IMR-90 (cell line): Measurements from ENCODE around the gene B4GALNT2. TPM values are rescaled to one million over a fixed set of nuclear protein-coding genes. Genes with fewer than 3 reads are reported as not detected.

Source experiments
- ATAC-seq: fragments of 200-7000 bp; cut with Tn5 transposase; 2 replicates; pipeline ENCODE4 v1.9.1; 2020; ENCODE audit warnings: low read depth, mild to moderate bottlenecking, moderate library complexity
- BruUV-seq: library from RNA; stranded (reverse); fragments of 400-500 nt; replicated peaks from 2 replicates; lab custom pipeline; 2021; lab: Mats Ljungman, UMichigan
- CTCF ChIA-PET: fragments of 300-600 bp; formaldehyde crosslinking; extraction: SDS; loops from one replicate; lab custom pipeline; 2021; ENCODE audit warnings: antibody characterized with exemption; lab: Yijun Ruan, JAX
- POLR2A ChIA-PET: fragments of 300-600 bp; sonication (Branson Sonifier 250); formaldehyde crosslinking; loops from one replicate; lab custom pipeline; 2022; ENCODE audit warnings: antibody characterized with exemption; ENCODE audit not compliant: unreplicated experiment; lab: Charles Lee
- DNase-seq: peaks from one replicate; pipeline ENCODE4 v3.0.0; 2013
- H2AFZ ChIP-seq: replicated peaks from 2 replicates; pipeline ENCODE3; 2013; ENCODE audit warnings: low read length, mild to moderate bottlenecking; ENCODE audit not compliant: poor library complexity
- H2AK5ac ChIP-seq: 2 replicates; pipeline ENCODE4 v1.6.1; 2013; ENCODE audit warnings: low read depth, low read length, inconsistent platforms
- H2AK9ac ChIP-seq: replicated peaks from 2 replicates; pipeline ENCODE3; 2013; ENCODE audit warnings: mild to moderate bottlenecking, low read depth, low read length, moderate library complexity; ENCODE audit not compliant: poor library complexity
- H2BK120ac ChIP-seq: 2 replicates; pipeline ENCODE4 v1.6.1; 2013; ENCODE audit warnings: low read depth, low read length, inconsistent platforms
- H2BK15ac ChIP-seq: 3 replicates; pipeline ENCODE4 v1.6.1; 2013; ENCODE audit warnings: low read depth, low read length, inconsistent platforms
- H2BK20ac ChIP-seq: 2 replicates; pipeline ENCODE4 v1.6.1; 2013; ENCODE audit warnings: low read depth, mild to moderate bottlenecking, inconsistent platforms, low read length, moderate library complexity
- H2BK5ac ChIP-seq: 2 replicates; pipeline ENCODE4 v1.6.1; 2013; ENCODE audit warnings: mild to moderate bottlenecking, low read depth, low read length, inconsistent platforms; ENCODE audit not compliant: poor library complexity, severe bottlenecking
- H3K14ac ChIP-seq: replicated peaks from 2 replicates; pipeline ENCODE4 v1.6.1; 2013; ENCODE audit warnings: low read depth, low read length, inconsistent platforms
- H3K18ac ChIP-seq: 2 replicates; pipeline ENCODE4 v1.6.1; 2013; ENCODE audit warnings: low read depth, low read length, control low read depth
- H3K23ac ChIP-seq: 2 replicates; pipeline ENCODE4 v1.6.1; 2013; ENCODE audit warnings: low read depth, low read length, inconsistent platforms
- H3K27ac ChIP-seq: 2 replicates; pipeline ENCODE4 v1.5.1; 2013; ENCODE audit warnings: mild to moderate bottlenecking, control low read depth, low read length; ENCODE audit not compliant: insufficient read depth
- H3K27me3 ChIP-seq: 2 replicates; pipeline ENCODE4 v1.6.1; 2013; ENCODE audit warnings: low read length; ENCODE audit not compliant: control insufficient read depth, insufficient read depth
- H3K36me3 ChIP-seq: 2 replicates; pipeline ENCODE4 v1.6.1; 2013; ENCODE audit warnings: low read length, mixed read lengths; ENCODE audit not compliant: control insufficient read depth, insufficient read depth
- H3K4ac ChIP-seq: 2 replicates; pipeline ENCODE4 v1.6.1; 2013; ENCODE audit warnings: low read depth, low read length, inconsistent platforms
- H3K4me1 ChIP-seq: 2 replicates; pipeline ENCODE4 v1.6.1; 2013; ENCODE audit warnings: low read length, mixed read lengths; ENCODE audit not compliant: control insufficient read depth, insufficient read depth
- H3K4me2 ChIP-seq: 2 replicates; pipeline ENCODE4 v1.6.1; 2013; ENCODE audit warnings: low read depth, mild to moderate bottlenecking, control low read depth, low read length, moderate library complexity
- H3K4me3 ChIP-seq: 2 replicates; pipeline ENCODE4 v1.5.1; 2013; ENCODE audit warnings: low read depth, mild to moderate bottlenecking, control low read depth, low read length, moderate library complexity; ENCODE audit not compliant: insufficient read depth
- H3K56ac ChIP-seq: 2 replicates; pipeline ENCODE4 v1.6.1; 2013; ENCODE audit warnings: low read length, inconsistent platforms; ENCODE audit not compliant: insufficient read depth; ENCODE audit errors: extremely low read depth
- H3K79me1 ChIP-seq, 2 experiments: 2 replicates each; pipeline ENCODE4 v1.6.1; 2013; ENCODE audit warnings: low read length in 2 of 2, inconsistent platforms in 1 of 2, low read depth in 1 of 2
- H3K9ac ChIP-seq: 2 replicates; pipeline ENCODE4 v1.6.1; 2013; ENCODE audit warnings: low read depth, low read length, control low read depth
- H3K9me1 ChIP-seq: 2 replicates; pipeline ENCODE4 v1.6.1; 2013; ENCODE audit warnings: low read length, inconsistent platforms; ENCODE audit not compliant: insufficient read depth
- H3K9me3 ChIP-seq: 2 replicates; pipeline ENCODE4 v1.6.1; 2013; ENCODE audit warnings: low read length; ENCODE audit not compliant: control insufficient read depth, insufficient read depth
- H4K20me1 ChIP-seq: 2 replicates; pipeline ENCODE4 v1.6.1; 2013; ENCODE audit warnings: low read length, inconsistent platforms; ENCODE audit not compliant: insufficient read depth
- H4K5ac ChIP-seq: 2 replicates; pipeline ENCODE4 v1.6.1; 2013; ENCODE audit warnings: mild to moderate bottlenecking, low read depth, low read length, control low read depth
- H4K8ac ChIP-seq, 2 experiments: 2 replicates each; pipeline ENCODE4 v1.6.1; 2013; ENCODE audit warnings: low read depth in 2 of 2, low read length in 2 of 2, control low read depth in 1 of 2, inconsistent platforms in 1 of 2
- H4K91ac ChIP-seq: 2 replicates; pipeline ENCODE4 v1.6.1; 2013; ENCODE audit warnings: low read depth, low read length, inconsistent platforms; ENCODE audit not compliant: insufficient read depth
- POLR2A ChIP-seq: IDR thresholded peaks from 2 replicates; pipeline ENCODE4 v1.6.1; 2012; ENCODE audit warnings: mild to moderate bottlenecking, low read depth, low read length
- RCOR1 ChIP-seq: IDR thresholded peaks from 2 replicates; pipeline ENCODE4 v1.6.1; 2012; ENCODE audit warnings: mild to moderate bottlenecking, low read length, improper control_type of control experiment; ENCODE audit not compliant: insufficient replicate concordance
- dilution Hi-C: fragments of 300-500 bp; cut with HindIII; formaldehyde crosslinking; loops from one replicate; pipeline ENCODE4 v1.14.3; 2018; ENCODE audit warnings: low sequenced_read_pairs; ENCODE audit not compliant: unreplicated experiment
- in situ Hi-C: fragments of 300-500 bp; cut with MboI; formaldehyde crosslinking; loops from 3 replicates; pipeline ENCODE4 v1.14.3; 2019; ENCODE audit warnings: low sequenced_read_pairs, inconsistent platforms, mixed read lengths
- intact Hi-C: fragments of 100-400 bp; cut with micrococcal nuclease; formaldehyde crosslinking; loops from 2 replicates; pipeline ENCODE4 v1.10.0; 2022
- polyA plus RNA-seq, 3 experiments: library from polyadenylated mRNA; depleted of rRNA; stranded (reverse); fragments of >200 nt; gene quantifications; 2 replicates each; pipeline ENCODE4 v1.2.3, GENCODE V29; 2012; ENCODE audit warnings: low replicate concordance in 1 of 3
- total RNA-seq: library from RNA; depleted of rRNA; stranded (reverse); fragments of >200 nt; gene quantifications from 2 replicates; pipeline ENCODE4 v1.2.3, GENCODE V29; 2012

The B4GALNT2 gene
- total and polyA plus RNA-seq, 2 of the 4 experiments (the other 2 are of a cell fraction) = not detected

DNA sequence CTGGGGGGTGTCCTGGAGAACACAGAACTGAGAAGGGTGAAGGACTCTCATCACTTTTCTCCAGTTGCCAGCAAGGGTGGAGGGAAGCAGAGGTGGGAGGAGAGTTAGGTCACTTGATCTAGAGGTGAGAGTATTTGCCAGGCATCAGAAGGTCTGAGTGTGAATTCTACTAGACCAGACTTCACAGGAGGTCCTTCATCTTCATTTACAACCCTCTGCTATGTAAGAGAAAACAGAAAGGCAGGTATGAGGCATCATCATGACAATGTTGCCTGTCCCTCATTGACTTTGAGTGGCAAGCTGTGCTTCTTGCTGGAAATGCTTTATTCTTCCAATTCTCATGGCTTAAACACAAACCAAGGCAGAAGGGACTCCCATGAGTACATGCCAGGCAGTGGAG, 45.9 kb upstream of the B4GALNT2 start:
- H3K27me3 ChIP-seq = peaks cover 21% of the 10 kb centered on the region
- POLR2A ChIA-PET = no interaction called here
- no TSS peak for BruUV-seq

More for the DNA sequence above, 45.9 kb upstream of the B4GALNT2 start:
- no peak overlapping the region for H3K4ac ChIP-seq
- H4K91ac ChIP-seq = no peak overlapping the region
- H3K4me3 ChIP-seq = no peak overlapping the region
- no peaks in the 10 kb centered on the region for H3K79me1 ChIP-seq
- in situ Hi-C loops = no loop called here
- intact Hi-C loops = no loop called here
- H3K23ac ChIP-seq = 0 out of 2 replicates have a peak overlapping the region, but pooled peaks have one; percentile 65
- no peaks in the 10 kb centered on the region; the same call in 1 of the 2 replicates for H3K9me3 ChIP-seq
- H3K9me1 ChIP-seq = peaks cover 5% of the 10 kb centered on the region; the same call in 1 of the 2 replicates
- no peak overlapping the region for H2BK20ac ChIP-seq
- dilution Hi-C loops = no loop called here
- no peak overlapping the region for H2AFZ ChIP-seq
- H2AK9ac ChIP-seq = no peak overlapping the region
- no peak overlapping the region for H4K5ac ChIP-seq
- ATAC-seq (no peak), DNase-seq (no peak)
- no peak overlapping the region for H4K8ac ChIP-seq
- CTCF ChIA-PET = interaction anchor here (0.6 kb wide), 1 partner anchor 10 kb away, joined by 3 read pairs; no protein-coding TSS in a partner anchor
- H3K4me1 ChIP-seq = no peaks in the 10 kb centered on the region
- no peaks in the 10 kb centered on the region for H4K20me1 ChIP-seq
- H3K4me2 ChIP-seq = no peak overlapping the region
- H2BK5ac ChIP-seq = no peak overlapping the region
- TF ChIP-seq POLR2A = no peak
- no peak for TF ChIP-seq RCOR1
- H3K36me3 ChIP-seq = no peaks in the 10 kb centered on the region
- no peak overlapping the region for H3K14ac ChIP-seq
- no peak overlapping the region for H2BK120ac ChIP-seq
- no peak overlapping the region for H3K27ac ChIP-seq
- H3K56ac ChIP-seq = no peak overlapping the region
- H2AK5ac ChIP-seq = no peak overlapping the region
- no peak overlapping the region for H2BK15ac ChIP-seq
- H3K9ac ChIP-seq = no peak overlapping the region
- no peak overlapping the region for H3K18ac ChIP-seq
